ENCODE results near the gene CAP1.
A peak's percentile ranks its signal among the peaks of the same experiment; 100 is the strongest.
"Not testable (repeated sequence)": the region's sequence is repeated elsewhere in the genome, so short reads cannot be mapped to it uniquely, and the experiment has no call there.

The CAP1 gene

GRCh38 chr1:40032240-40032891, 8.2 kb upstream of the CAP1 start:
- peak; percentile 39 for DNase-seq (ENCODE audit: low spot score)

GRCh38 chr1:40034869-40035268, 5.7 kb upstream of the CAP1 start:
- DNase-seq (ENCODE audit: low spot score), result no peak

DNA sequence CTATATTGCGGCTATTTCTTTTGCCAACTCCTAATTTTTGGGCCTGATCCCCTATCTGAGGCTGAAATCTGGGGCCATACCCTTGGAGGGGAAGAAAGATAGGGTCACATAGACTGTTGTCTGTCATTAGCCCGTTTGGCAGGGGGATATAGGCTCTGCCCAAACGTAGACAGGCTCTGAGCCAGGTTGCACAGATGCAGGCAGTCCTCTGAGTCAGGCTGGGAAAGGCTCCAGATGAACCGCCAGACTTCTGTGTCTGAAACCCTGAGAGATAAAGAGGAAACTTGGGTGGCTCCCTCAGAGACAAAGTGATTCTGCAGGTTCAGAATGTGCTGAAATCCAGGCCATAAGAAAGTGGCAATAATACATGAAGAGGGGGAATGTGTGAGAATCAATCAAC, 4.0 kb upstream of the CAP1 start:
- DNase-seq (ENCODE audit: low spot score), result no peak

GRCh38 chr1:40037254-40037653, 3.3 kb upstream of the CAP1 start:
- DNase-seq (ENCODE audit: low spot score), result not testable (repeated sequence)

DNA sequence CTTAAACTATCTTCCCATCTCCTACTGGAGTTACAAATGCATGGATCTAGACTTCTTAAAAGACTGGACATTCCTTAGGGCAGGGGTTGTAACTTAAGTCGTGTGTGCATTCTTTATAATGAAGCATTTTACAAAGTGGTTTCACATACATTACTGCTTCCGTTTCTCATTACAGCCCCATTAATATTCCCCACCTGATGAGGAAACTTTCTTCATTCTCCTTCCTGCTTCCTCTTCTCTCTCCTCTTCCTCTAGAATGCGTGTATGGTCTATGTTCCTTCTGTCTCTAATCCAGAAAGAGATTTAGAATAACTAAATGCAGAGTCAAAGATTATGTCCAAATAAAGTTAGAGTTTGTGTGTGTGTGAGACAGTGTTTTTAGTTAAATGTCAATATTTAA, 1.8 kb upstream of the CAP1 start:
- DNase-seq (ENCODE audit: low spot score), result no peak

DNA sequence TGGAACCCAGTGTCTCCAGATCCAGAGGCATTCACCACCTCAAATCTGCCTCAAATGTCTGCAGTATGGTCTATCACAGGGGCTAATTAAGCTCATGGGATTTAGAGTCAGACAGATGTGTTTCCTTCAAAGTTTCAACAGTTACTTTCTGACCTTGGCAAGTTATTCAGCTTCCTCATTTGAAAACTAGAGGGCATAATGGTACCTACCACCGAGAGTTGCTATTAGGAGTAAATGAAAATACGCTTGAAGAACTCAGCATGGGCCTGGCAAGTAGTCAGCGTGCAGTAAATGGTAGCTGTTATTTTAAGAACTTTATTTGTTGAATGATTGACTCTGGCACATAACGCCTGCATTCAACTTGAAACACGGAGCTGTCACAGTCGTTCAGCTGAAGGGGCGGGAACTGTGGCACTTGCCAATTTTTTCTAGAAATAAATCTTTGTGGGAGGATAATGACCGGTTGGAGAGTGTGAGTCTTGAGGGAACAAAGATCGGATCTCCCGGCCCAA, 1.2 kb upstream of the CAP1 start:
- no peak for DNase-seq (ENCODE audit: low spot score)

- DNase-seq (ENCODE audit: low spot score), result peak; percentile 91
These were observed 595 bp upstream of the CAP1 start for GRCh38 chr1:40039757-40040510.

- no peak for DNase-seq (ENCODE audit: low spot score)
These were observed 923 bp downstream of the CAP1 start for GRCh38 chr1:40041466-40041838.

- no peak for DNase-seq (ENCODE audit: low spot score)
These were observed 1.8 kb downstream of the CAP1 start for GRCh38 chr1:40042341-40042740.

DNA sequence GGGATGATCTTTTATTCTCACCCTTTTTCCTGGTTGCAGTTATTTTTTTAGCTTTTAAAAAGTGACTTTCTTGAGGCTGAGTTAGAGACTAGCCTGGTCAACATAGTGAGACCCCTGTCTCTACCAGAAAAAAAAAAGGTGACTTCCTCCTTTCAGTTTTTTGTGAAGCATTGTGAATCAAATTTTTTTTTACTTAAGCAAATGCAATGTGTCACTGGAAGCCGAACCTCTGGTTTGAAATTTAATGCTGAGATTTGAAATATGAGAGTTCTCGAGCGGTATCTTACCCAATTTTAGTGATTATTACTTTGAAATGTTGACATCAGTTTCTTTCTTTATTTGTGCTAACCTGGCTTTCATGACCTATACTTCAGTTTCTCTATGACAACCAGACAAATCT, 3.6 kb downstream of the CAP1 start:
- no peak for DNase-seq (ENCODE audit: low spot score)

- DNase-seq (ENCODE audit: low spot score), result no peak
These were observed 4.7 kb downstream of the CAP1 start for GRCh38 chr1:40045182-40045581.

- DNase-seq (ENCODE audit: low spot score), result no peak
These were observed 5.2 kb downstream of the CAP1 start for GRCh38 chr1:40045766-40046165.

GRCh38 chr1:40047276-40047675, 6.7 kb downstream of the CAP1 start:
- DNase-seq (ENCODE audit: low spot score), result no peak

- no peak for DNase-seq (ENCODE audit: low spot score)
These were observed 7.2 kb downstream of the CAP1 start for GRCh38 chr1:40047769-40048168.

GRCh38 chr1:40049725-40050124, 9.2 kb downstream of the CAP1 start:
- no peak for DNase-seq (ENCODE audit: low spot score)

DNA sequence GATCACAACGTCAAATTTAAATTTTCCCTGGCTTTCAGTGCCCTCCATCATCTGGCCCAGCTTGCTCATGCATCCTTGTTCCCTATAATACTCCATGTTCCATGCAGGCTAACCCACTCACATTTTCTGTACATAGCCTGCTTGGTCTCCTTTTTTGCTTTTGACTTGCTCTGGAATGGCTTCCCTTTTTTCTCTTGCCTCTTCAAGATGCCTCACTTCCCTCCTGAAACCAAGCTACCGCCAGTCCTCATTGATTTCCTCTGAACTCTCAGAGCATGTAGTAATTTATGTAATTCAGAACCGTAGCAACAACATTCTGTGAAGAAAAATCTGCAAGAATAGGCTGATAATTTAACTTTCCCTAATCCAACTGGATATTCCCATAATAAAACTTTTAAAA, 10.3 kb downstream of the CAP1 start:
- no peak for DNase-seq (ENCODE audit: low spot score)

DNA sequence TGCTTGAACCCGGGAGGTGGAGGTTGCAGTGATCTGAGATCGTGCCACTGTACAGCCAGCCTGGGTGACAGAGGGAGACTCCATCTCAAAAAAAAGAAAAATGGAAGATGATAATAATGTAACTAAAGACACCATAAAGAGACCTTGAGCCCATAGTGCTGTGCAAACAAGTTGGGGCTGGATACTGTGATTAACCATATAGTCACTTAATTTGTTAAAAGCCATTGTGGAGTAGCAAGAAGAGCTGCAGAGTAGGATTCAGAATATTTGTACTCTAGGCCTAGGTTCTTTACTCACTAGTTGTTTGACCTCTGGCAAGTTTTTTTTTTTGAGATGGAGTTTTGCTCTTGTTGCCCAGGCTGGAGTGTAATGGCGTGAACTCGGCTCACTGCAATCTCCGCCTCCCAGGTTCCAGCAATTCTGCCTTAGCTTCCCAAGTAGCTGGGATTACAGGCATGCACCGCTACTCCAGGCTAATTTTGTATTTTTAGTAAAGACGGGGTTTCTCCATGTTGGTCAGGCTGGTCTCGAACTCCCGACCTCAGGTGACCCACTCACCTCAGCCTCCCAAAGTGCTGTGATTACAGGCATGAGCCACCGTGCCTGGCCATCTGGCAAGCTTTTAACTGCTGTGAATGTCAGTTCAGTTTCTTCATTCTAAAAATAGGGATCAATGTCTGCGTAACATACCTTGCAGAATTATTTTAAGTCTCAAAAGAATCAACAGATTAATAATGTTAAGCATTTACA, 12.8 kb downstream of the CAP1 start:
- no peak for DNase-seq (ENCODE audit: low spot score)

- DNase-seq (ENCODE audit: low spot score), result no peak
These were observed 16.2 kb downstream of the CAP1 start for GRCh38 chr1:40056519-40057309.

DNA sequence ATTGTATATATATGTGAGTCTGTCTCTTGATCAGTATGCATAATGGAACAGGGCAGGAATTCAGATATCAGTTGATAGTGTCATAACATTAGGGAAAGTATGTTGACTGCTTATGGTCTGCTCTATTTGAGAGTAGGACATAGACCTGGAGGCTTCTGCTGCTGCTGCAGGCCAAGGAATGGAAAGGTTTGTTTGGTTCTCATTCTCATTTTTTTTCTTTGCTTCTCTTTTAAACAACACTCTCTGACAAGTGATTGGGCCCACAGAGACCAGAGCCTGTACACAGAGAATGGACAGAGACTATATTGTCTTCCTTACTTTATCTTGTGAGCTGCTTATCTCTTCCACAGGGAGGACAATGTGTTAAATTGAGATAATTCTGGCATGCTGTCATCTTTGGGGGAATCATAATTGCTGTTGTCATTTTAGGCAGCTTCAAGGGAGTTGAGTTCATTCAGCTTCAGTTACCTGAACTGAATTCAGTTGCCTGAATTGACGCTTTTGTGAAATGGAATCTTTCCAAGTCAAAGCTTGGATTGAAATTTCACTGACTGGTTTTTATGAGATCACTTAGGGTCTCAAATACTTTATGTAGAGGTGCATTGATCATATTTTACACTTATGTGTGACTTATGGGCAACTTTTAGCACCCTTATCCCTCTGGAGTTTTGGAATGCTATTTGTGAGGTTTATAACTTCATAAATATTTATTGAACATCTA, 16.9 kb downstream of the CAP1 start:
- no peak for DNase-seq (ENCODE audit: low spot score)

DNA sequence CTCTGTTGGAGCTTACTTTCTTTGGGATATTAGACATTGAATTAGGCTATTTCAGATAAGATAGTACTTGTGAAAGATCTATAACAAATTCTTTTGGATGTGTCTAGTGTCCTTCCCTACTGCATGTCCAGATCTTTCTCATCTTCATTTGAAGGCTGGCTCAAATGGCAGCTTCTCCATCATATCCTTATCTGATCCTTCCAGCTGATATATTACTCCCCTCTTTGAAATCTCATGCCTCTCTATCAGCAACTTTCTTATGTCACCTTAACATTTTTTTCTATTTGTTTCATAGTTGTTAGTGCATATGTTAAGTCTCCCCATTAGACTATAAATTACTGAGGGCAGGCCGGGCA, 17.5 kb downstream of the CAP1 start:
- DNase-seq (ENCODE audit: low spot score), result no peak

DNA sequence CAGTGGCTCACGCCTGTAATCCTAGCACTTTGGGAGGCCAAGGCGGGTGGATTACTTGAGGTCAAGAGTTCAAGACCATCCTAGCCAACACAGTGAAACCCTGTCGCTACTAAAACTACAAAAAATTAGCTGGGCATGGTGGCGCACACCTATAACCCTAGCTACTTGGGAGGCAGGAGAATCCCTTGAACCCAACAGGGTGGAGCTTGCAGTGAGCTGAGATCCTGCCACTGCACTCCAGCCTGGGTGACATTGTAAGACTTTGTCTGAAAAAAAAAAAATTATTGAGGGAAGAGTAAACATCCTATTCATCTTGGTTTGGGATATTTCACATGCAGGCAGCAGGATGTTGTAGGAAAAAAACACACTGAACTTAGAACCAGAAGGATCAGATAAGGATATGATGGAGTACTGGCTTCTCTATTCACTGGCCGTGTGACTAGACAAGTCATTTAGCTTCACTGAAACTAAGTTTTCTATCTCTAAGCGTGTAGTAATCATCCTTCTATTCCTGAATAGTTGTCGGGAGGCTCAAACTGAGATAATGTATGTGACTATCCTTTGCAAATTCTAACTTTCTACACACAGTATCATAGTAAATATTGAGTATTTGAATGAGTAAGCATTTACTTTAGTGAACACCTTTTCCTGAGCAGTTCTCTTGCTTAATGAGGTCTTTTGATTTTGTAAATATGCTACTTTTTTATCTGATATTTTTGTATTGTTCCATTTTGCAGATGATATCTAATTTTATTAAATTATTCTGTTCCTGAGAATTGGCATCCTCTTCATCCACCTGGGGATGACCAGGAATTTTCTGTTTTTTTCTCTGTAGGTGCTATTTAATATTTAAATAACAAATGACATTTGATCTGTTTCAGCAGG, 18.2 kb downstream of the CAP1 start:
- no peak for DNase-seq (ENCODE audit: low spot score)
